Measurements from ENCODE around the gene CARD11.

DNA sequence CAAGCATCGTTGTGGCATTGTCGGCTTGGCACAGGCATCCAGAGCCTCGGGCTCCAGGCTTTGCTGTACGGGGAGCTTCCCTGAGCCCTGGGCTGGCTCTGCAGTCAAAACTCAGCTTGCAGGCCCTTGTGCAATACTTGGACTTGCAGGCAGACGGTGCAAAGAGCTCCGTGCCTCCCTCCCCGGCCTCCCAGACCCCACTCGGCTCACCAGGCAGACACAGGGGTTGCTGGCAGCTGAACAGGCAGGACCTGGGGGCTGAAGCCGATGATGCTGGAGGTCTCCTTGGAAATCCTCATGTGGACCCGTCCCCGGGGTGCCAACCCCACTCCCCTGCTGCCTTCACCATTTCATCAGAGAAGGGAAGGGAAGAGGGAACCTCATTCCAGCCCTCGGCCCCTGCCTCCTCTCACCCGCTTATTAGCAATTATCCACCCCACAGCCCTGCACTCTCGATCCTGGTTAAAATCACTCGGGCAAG, 139.9 kb downstream of the CARD11 start:
- no peak for TF ChIP-seq NANOG (IDR thresholded peaks at IDR 0.05; ENCODE audit: borderline replicate concordance)
- TF ChIP-seq, protein P1, sequence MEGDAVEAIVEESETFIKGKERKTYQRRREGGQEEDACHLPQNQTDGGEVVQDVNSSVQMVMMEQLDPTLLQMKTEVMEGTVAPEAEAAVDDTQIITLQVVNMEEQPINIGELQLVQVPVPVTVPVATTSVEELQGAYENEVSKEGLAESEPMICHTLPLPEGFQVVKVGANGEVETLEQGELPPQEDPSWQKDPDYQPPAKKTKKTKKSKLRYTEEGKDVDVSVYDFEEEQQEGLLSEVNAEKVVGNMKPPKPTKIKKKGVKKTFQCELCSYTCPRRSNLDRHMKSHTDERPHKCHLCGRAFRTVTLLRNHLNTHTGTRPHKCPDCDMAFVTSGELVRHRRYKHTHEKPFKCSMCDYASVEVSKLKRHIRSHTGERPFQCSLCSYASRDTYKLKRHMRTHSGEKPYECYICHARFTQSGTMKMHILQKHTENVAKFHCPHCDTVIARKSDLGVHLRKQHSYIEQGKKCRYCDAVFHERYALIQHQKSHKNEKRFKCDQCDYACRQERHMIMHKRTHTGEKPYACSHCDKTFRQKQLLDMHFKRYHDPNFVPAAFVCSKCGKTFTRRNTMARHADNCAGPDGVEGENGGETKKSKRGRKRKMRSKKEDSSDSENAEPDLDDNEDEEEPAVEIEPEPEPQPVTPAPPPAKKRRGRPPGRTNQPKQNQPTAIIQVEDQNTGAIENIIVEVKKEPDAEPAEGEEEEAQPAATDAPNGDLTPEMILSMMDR (conservative IDR thresholded peaks at IDR 0.05; ENCODE audit: low read depth in 2 of 2): no peak
- no peak for TF ChIP-seq EZH2phosphoT487 (IDR thresholded peaks at IDR 0.05; ENCODE audit: unreplicated experiment)
- no peak for TF ChIP-seq REST (IDR thresholded peaks at IDR 0.05; ENCODE audit: unreplicated experiment)
- TF ChIP-seq JUNB (IDR thresholded peaks at IDR 0.05; ENCODE audit: unreplicated experiment): no peak
- TF ChIP-seq POLR2AphosphoS5 (IDR thresholded peaks at IDR 0.05; ENCODE audit: low read depth): no peak
